Measurements from ENCODE around the gene CCN2.

DNA sequence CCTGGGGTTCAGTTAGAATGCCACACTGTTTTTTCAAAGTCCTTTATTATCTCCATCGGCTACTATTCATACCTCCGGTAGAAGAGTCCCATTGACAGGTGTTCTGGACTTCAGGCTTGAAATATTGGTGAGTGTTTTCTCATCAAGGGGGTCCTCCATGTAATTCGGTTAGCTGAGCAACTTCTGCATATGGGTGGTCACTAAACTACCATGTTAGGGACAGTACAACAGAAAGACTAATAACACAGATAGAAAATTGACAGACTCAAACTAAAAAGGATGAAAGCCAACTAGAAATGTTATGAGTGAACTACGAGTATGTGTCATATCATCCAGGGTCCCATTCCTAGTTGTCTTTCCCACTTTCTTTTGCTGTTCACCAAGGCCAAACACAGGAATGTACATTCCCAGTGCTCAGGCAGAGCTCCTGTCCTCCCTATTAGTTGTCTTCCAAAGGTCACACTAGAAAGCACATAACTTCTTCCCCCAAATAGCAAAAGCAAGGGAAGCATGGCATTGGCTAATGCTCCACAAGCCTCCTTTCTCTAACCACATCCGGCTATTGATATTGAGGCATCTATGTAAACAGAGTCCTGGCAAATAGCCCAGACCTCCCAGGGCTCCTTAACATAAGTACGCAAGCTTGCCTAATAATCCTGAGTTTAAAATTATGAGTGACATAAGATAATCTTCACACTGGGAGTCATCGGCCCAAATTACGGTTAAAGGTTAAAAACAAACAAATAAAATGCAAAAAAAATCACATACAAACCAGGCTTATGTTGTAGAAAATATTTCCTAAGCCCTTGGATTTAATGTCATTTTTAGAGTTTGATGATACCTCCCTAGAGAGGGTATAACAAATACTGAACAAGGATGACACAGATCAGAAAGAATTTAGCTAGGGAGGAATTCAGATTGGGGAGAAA, 13.2 kb downstream of the CCN2 start:
- no peak for TF ChIP-seq POLR2A (IDR thresholded peaks at IDR 0.05; ENCODE audit: low read depth, low read length)
- TF ChIP-seq POLR2AphosphoS5 (IDR thresholded peaks at IDR 0.05; ENCODE audit: low read depth, low read length) = no peak

All from GM12891 (cell line).